Endothelial cell of hepatic sinusoid (primary cell): ENCODE measurements around the gene PIK3CB.
"Not testable (repeated sequence)": the region's sequence is repeated elsewhere in the genome, so short reads cannot be mapped to it uniquely, and the experiment has no call there.

Source experiments
- in situ Hi-C: cut with HindIII; loops from 2 replicates; pipeline ENCODE4 v1.10.0; 2017; ENCODE audit warnings: low sequenced_read_pairs

PIK3CB gene

GRCh38 chr3:138688871-138689299 lies 145.8 kb downstream of the PIK3CB start:
- in situ Hi-C loops = no loop called here

GRCh38 chr3:138687236-138687635 lies 147.5 kb downstream of the PIK3CB start:
- in situ Hi-C loops = no loop called here

- in situ Hi-C loops = no loop called here
Measured at GRCh38 chr3:138686771-138687221, 147.9 kb downstream of the PIK3CB start.

GRCh38 chr3:138684396-138684795 lies 150.3 kb downstream of the PIK3CB start:
- in situ Hi-C loops = no loop called here

- in situ Hi-C loops = no loop called here
Measured at GRCh38 chr3:138682648-138683047, 152.1 kb downstream of the PIK3CB start.

- in situ Hi-C loops = no loop called here
Measured at GRCh38 chr3:138681463-138682220, 153.1 kb downstream of the PIK3CB start.

- in situ Hi-C loops = not testable (repeated sequence)
Measured at GRCh38 chr3:138680974-138681373, 153.8 kb downstream of the PIK3CB start.

GRCh38 chr3:138678874-138679392 lies 155.8 kb downstream of the PIK3CB start:
- in situ Hi-C loops = no loop called here

GRCh38 chr3:138678086-138678485 lies 156.6 kb downstream of the PIK3CB start:
- in situ Hi-C loops = no loop called here

GRCh38 chr3:138675393-138675792 lies 159.3 kb downstream of the PIK3CB start:
- in situ Hi-C loops = no loop called here

- in situ Hi-C loops = no loop called here
Measured at GRCh38 chr3:138673641-138674530, 160.8 kb downstream of the PIK3CB start.

- in situ Hi-C loops = no loop called here
Measured at GRCh38 chr3:138670407-138670806, 164.3 kb downstream of the PIK3CB start.

- in situ Hi-C loops = no loop called here
Measured at GRCh38 chr3:138668107-138668506, 166.6 kb downstream of the PIK3CB start.

GRCh38 chr3:138657508-138657907 lies 177.2 kb downstream of the PIK3CB start:
- in situ Hi-C loops = no loop called here

- in situ Hi-C loops = no loop called here
Measured at GRCh38 chr3:138653567-138653966, 181.2 kb downstream of the PIK3CB start.

GRCh38 chr3:138649134-138649533 lies 185.6 kb downstream of the PIK3CB start:
- in situ Hi-C loops = no loop called here

- in situ Hi-C loops = no loop called here
Measured at GRCh38 chr3:138646513-138646912, 188.2 kb downstream of the PIK3CB start.

- in situ Hi-C loops = no loop called here
Measured at GRCh38 chr3:138646008-138646407, 188.7 kb downstream of the PIK3CB start.

GRCh38 chr3:138642927-138643253 lies 191.8 kb downstream of the PIK3CB start:
- in situ Hi-C loops = no loop called here

GRCh38 chr3:138642226-138642926 lies 192.4 kb downstream of the PIK3CB start:
- in situ Hi-C loops = no loop called here

- in situ Hi-C loops = no loop called here
Measured at GRCh38 chr3:138640537-138640936, 194.2 kb downstream of the PIK3CB start.
